KOPT-K1 (cell line): Measurements from ENCODE around the gene OR2K2.
"Not testable (repeated sequence)": the region's sequence is repeated elsewhere in the genome, so short reads cannot be mapped to it uniquely, and the experiment has no call there.

ENCODE experiments used
- H3K27ac ChIP-seq: fragments of 200-600 bp; sonication (generic); 2 replicates; pipeline ENCODE4 v1.5.1; 2016; ENCODE audit warnings: antibody characterized with exemption, mild to moderate bottlenecking, low read depth, low read length; ENCODE audit not compliant: poor library complexity, severe bottlenecking
- H3K36me3 ChIP-seq: fragments of 200-600 bp; sonication (generic); 2 replicates; pipeline ENCODE4 v1.5.1; 2017; ENCODE audit warnings: antibody characterized with exemption, mild to moderate bottlenecking, low read length, moderate library complexity; ENCODE audit not compliant: insufficient read depth
- H3K9me3 ChIP-seq: fragments of 200-600 bp; sonication (generic); 2 replicates; pipeline ENCODE4 v1.5.1; 2017; ENCODE audit warnings: antibody characterized with exemption, low read length, mild to moderate bottlenecking; ENCODE audit not compliant: insufficient read depth, poor library complexity, severe bottlenecking

The OR2K2 gene

GRCh38 chr9:111330124-111330523 is at the start of gene OR2K2:
Gene OR2K2 (minus strand): TSS chr9:111330224. CDS start chr9:111328433, 1,791 bp downstream.
- Histone ChIP-seq H3K9me3 (no peaks in the 10 kb centered on the region), H3K36me3 (no peaks in the 10 kb centered on the region), H3K27ac (no peak within 1 kb of the TSS)

DNA sequence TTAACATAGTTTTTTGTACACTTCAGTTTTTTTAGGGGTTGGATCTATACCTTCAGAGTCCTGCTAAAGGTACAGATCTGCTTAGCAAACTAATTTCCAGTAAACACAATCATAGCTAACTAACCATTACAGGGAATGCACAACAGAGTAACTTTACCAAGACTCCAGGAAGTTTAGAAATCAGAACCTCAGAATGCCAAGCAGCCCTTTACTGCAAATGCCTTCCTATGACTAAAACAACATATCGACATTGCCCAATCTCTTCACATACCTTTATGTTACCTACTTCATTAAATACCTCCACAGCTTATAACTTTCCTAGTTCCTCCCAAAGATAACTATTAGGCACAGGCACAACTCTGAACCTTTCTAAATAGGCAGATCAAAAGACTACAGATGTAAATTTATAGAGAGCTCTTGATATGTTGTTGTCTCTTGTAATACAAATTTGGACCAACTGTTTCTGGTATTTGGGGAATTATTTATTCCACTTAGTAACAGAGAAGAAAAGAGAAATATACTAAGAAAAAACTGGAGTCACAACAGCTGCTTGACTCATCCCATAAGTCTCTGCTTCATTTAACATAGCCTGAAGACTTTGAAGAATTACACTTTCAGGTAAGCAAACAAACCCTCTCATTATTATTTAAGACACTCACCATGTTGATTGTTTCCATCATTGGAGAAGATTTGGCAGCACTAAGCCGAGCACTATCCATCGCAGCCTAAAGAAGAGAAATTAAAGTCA is 46.0 kb upstream of the OR2K2 start:
- H3K9me3 ChIP-seq: no peaks in the 10 kb centered on the region
- H3K27ac ChIP-seq: no peak overlapping the region
- H3K36me3 ChIP-seq: peaks cover 71% of the 10 kb centered on the region

DNA sequence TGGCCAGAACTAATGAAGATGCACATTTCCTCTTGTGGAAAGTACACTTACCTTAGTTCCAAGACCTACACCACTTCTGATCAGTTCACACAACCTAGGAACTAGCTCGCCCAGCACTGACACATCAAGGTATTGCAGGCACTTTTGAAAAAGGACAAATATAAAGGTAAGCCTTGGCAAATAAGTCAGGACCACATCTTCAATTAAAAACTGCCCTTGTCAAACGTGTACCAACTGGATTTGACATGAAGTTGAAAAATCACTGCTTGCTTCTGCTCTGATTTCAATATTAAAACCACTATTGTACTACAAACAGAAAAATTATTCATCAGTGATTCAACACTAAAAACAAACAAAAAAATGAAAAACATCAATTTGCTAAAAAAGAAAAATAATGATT is 45.0 kb upstream of the OR2K2 start:
- Histone ChIP-seq H3K27ac (no peak overlapping the region), H3K36me3 (peaks cover 71% of the 10 kb centered on the region), H3K9me3 (no peaks in the 10 kb centered on the region)

DNA sequence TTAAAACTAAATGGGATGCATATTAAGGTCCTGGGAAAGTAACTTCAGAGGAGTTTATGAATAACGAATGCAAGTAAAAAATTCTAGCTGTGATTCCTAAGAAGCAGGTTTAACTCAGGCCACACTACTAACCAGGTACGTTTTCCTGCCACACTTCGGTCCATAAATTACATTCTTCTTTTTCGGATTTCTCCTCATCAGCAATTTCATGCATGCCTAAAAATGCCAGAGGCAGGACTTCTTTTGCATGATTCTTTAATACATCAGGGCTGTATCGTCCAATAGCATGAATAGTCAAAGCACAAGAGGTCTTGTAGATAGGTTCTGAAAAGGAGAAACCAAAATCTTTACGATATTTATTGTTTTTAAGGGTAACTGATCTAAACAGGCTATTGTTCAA is 42.3 kb upstream of the OR2K2 start:
- Histone ChIP-seq H3K36me3 (peaks cover 79% of the 10 kb centered on the region), H3K9me3 (no peaks in the 10 kb centered on the region), H3K27ac (no peak overlapping the region)

GRCh38 chr9:111366978-111367377 is 37.0 kb upstream of the OR2K2 start:
- Histone ChIP-seq H3K36me3 (peaks cover 86% of the 10 kb centered on the region), H3K27ac (no peak overlapping the region), H3K9me3 (no peaks in the 10 kb centered on the region)

DNA sequence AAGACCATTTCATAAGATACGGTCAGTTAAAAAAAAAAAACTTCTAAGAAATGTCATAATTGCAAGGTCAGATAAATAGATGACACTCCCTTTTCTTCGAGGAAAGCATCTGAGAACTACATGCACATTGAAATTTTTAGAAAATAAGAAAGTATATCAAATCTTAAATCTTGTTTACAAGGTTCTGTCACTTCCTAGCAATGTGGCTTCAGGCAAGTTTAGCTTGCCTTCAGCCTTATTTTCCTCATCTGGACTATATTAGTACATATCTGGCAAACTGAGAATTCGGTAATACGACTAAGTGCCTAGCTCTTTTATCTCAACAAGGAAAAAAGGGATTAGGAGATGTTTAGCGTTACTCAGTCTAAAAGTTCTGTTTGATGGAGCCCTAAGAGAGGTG is 32.5 kb upstream of the OR2K2 start:
- no peaks in the 10 kb centered on the region for H3K9me3 ChIP-seq
- H3K27ac ChIP-seq: no peak overlapping the region
- peaks cover 50% of the 10 kb centered on the region for H3K36me3 ChIP-seq

GRCh38 chr9:111360881-111361280 is 30.9 kb upstream of the OR2K2 start:
- no peak overlapping the region for H3K27ac ChIP-seq
- H3K9me3 ChIP-seq: no peaks in the 10 kb centered on the region
- H3K36me3 ChIP-seq: peaks cover 41% of the 10 kb centered on the region

GRCh38 chr9:111356481-111357244 is 26.6 kb upstream of the OR2K2 start:
- H3K9me3 ChIP-seq: no peaks in the 10 kb centered on the region
- H3K36me3 ChIP-seq: peaks cover 9% of the 10 kb centered on the region; the same call in 1 of the 2 replicates
- no peak overlapping the region for H3K27ac ChIP-seq

DNA sequence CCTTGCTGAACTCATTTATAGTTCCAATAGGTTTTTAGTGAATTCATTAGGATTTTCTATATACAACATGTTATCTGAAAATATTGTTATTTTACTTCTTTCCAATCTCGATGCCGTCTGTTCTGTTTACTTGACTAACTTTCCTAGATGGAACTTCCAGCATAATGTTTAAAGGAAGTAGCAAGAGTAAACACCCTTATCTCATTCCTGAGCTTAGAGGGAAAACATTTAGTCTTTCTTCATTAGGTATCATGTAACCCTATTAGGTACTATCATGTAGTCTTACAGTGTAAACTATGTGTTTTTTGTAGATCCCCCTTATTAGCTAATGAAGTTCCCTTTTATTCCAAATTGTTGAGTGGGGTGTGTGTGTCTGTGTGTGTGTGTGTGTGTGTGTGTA is 22.5 kb upstream of the OR2K2 start:
- Histone ChIP-seq H3K9me3 (no peaks in the 10 kb centered on the region), H3K27ac (no peak overlapping the region), H3K36me3 (no peaks in the 10 kb centered on the region)

DNA sequence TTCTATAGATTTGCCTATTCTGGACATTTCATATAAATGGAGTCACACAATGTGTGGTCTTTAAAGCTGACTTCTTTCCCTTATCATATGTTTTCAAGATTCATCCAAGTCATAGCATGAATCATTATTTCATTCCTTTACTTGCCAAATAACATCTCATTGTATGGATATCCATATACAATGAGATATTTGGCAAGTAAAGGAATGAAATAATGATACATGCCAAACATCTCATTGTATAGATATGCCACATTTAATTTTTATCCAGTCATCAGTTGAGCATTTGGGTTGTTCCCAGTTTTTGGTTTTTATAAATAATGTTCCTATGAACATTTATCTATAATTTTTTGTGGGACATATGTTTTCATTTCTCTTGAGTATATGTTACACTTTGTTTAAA is 20.5 kb upstream of the OR2K2 start:
- H3K36me3 ChIP-seq: no peaks in the 10 kb centered on the region
- no peaks in the 10 kb centered on the region for H3K9me3 ChIP-seq
- H3K27ac ChIP-seq: no peak overlapping the region

- Histone ChIP-seq H3K27ac (no peak overlapping the region), H3K36me3 (no peaks in the 10 kb centered on the region)
These were observed 19.7 kb upstream of the OR2K2 start for GRCh38 chr9:111349766-111350165.

GRCh38 chr9:111348821-111349271 is 18.8 kb upstream of the OR2K2 start:
- no peak overlapping the region for H3K27ac ChIP-seq
- H3K36me3 ChIP-seq: no peaks in the 10 kb centered on the region
- H3K9me3 ChIP-seq: no peaks in the 10 kb centered on the region

More at GRCh38 chr9:111349766-111350165, 19.7 kb upstream of the OR2K2 start:
- H3K9me3 ChIP-seq: no peaks in the 10 kb centered on the region

- H3K9me3 ChIP-seq, H3K36me3 ChIP-seq, H3K27ac ChIP-seq: not testable (repeated sequence)
These were observed 4.4 kb upstream of the OR2K2 start for GRCh38 chr9:111334318-111334863.

DNA sequence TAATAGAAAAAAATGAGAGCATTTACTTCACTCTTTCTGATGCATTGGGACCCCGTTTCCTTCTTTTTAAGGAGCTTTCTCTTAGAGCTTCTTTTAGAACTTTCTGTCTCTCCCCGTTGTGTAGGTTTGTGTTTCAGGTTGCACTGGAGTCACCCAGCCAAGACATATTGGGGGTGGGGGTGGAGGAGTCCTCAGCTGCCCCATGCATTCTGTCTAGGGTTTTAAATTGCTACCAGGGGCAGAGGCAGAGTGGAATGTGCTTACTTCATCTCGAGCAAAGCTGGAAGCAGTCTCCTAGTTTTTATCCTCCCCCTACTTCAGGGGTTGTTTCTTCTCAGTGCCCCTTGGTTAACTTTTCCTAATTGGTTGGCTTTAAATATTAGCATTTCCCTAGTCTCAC is 9.4 kb downstream of the OR2K2 start:
- Histone ChIP-seq H3K36me3 (no peaks in the 10 kb centered on the region), H3K9me3 (no peaks in the 10 kb centered on the region), H3K27ac (no peak overlapping the region)

GRCh38 chr9:111316796-111317195 is 13.2 kb downstream of the OR2K2 start:
- H3K27ac ChIP-seq: no peak overlapping the region

More at GRCh38 chr9:111316796-111317195, 13.2 kb downstream of the OR2K2 start:
- no peaks in the 10 kb centered on the region for H3K9me3 ChIP-seq
- no peaks in the 10 kb centered on the region for H3K36me3 ChIP-seq
